ENCODE results near the gene NPC2.
A peak's percentile ranks its signal among the peaks of the same experiment; 100 is the strongest.

NPC2 gene

DNA sequence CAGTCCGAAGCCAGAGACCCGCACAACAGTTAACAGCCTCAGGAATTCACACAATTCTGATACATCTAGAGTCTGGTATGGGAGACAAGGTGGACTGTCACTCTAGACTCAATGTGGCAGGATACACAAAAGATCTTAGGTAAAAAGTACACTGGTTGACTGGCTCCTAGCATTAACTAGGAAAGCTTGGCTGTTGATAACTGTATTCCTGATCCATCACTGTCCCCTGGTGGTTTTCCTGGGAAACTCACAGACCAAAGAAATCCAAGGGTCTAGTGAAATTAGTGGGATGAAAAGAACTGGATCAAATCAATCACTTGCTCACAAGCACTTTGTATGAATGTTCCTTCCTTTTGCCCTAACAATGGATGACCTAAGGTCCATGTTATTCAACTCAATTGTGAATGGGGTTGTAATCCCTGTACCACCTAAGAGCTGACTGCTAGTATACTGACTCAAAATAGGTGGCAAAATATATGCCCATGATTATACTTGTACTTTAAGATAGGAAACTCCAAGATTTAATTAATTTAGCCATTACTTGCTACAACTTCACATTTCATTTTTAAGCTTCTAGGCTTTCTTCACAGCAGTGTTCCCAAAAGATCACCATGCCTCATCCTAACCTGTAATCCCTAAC, 14.0 kb downstream of the NPC2 start:
- FAIRE-seq = no peak

DNA sequence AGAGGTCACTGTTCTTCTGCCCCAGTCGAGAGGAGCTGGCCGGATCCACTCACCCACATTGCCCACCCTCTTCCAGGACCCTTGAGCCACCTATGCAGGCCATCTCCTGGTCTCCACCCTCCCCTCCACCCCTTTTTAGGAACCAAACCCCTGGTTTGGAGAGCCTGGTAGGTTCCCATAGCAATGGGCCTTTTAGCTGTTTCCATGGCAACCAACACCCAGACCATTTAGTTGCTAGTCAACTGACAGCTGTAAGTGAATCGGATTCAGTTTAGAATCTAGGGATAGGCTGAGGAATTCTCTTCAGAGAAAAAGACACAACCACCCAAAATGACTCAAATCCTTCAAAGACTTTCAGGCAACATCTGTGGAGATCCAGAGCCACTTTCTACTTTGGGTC, 16.5 kb downstream of the NPC2 start:
- DNase-seq (ENCODE audit: insufficient read length, low spot score) = no peak
- TF ChIP-seq POU2F2 (IDR thresholded peaks at IDR 0.05; ENCODE audit: low read depth, low read length) (no peak), SPI1 (IDR thresholded peaks at IDR 0.05; ENCODE audit: low read depth, low read length) (no peak)
- no peak for FAIRE-seq

More for the DNA sequence above, 14.0 kb downstream of the NPC2 start:
- TF ChIP-seq POLR2A (IDR thresholded peaks at IDR 0.05; ENCODE audit: low read depth, low read length) (no peak), SPI1 (IDR thresholded peaks at IDR 0.05; ENCODE audit: low read depth, low read length) (no peak), TAF1 (IDR thresholded peaks at IDR 0.05; ENCODE audit: low read depth, low read length) (no peak), POLR2AphosphoS5 (IDR thresholded peaks at IDR 0.05; ENCODE audit: low read depth, low read length) (no peak), POU2F2 (IDR thresholded peaks at IDR 0.05; ENCODE audit: low read depth, low read length) (no peak), PAX5 (IDR thresholded peaks at IDR 0.05; ENCODE audit: insufficient read depth, low read length, severe bottlenecking) (no peak)
- DNase-seq (ENCODE audit: insufficient read length, low spot score) = no peak

DNA sequence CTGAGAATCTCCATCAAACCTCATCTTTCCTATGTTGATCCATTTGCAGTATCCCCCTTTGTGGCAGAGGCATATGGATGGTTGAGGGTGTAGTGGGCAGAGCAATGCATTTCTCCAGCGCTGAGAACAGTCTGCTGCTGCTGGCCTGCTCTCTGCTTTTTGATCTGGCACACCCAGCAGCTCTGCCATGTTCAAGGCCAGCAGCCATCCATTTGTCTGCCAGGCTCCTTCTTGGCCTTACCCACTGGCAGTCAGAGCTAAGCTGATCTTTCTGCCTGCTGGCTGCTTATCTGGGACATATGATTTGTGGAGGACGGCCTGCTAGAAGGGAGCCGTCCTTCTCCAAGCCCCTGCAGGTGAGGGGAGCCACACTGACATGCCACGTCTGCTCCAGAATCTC, 17.0 kb downstream of the NPC2 start:
- TF ChIP-seq PAX5 (IDR thresholded peaks at IDR 0.05; ENCODE audit: insufficient read depth, low read length, severe bottlenecking) = no peak
- no peak for TF ChIP-seq POLR2A (IDR thresholded peaks at IDR 0.05; ENCODE audit: low read depth, low read length)
- no peak for FAIRE-seq
- DNase-seq (ENCODE audit: insufficient read length, low spot score) = no peak

DNA sequence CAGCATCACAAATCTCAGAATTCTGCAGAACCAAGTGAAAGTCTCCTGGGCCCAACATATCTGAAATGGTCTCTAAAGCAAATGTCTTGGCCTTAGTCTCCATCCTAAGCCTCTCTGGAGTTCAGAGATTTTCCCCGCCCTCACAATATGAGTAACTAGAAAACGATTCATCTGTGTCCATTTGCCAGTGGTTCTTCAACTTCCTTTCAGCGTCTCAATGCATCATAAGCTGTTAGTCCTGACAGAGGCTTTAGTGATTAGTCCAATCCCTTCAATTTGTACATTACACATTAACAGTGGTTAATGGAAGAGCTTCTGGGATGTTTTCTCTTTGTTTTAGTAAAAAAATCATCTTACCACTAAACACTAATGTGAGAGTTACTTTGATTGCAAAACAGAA, 17.4 kb downstream of the NPC2 start:
- TF ChIP-seq POLR2A (IDR thresholded peaks at IDR 0.05; ENCODE audit: low read depth, low read length) = no peak
- TF ChIP-seq POLR2AphosphoS5 (IDR thresholded peaks at IDR 0.05; ENCODE audit: low read depth, low read length) = no peak
- no peak for TF ChIP-seq SPI1 (IDR thresholded peaks at IDR 0.05; ENCODE audit: low read depth, low read length)
- TF ChIP-seq TAF1 (IDR thresholded peaks at IDR 0.05; ENCODE audit: low read depth, low read length) = no peak
- TF ChIP-seq POU2F2 (IDR thresholded peaks at IDR 0.05; ENCODE audit: low read depth, low read length) = no peak
- TF ChIP-seq PAX5 (IDR thresholded peaks at IDR 0.05; ENCODE audit: insufficient read depth, low read length, severe bottlenecking) = no peak
- DNase-seq (ENCODE audit: insufficient read length, low spot score) = no peak
- no peak for FAIRE-seq

DNA sequence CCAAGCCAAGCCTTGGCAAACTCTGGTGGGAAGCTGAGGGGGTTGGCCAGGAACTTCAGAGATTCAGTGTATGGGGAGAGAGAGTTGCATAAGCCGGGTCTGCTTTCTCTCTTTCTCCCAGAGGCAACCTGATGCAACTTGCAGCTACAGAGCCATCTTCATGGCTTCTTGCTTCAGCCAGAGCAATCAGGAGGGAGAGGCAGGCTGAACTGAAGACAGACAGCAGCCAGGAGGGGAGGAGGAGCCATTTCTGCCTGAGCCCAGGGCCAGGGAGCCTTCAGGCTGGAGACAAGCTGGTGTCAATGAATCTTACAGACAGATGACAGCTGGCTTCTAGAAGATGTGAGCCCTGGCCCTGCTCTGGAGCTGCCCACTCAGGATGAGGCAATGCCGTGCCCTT, 18.7 kb downstream of the NPC2 start:
- DNase-seq (ENCODE audit: insufficient read length, low spot score) (no peak), FAIRE-seq (no peak)
- TF ChIP-seq SPI1 (IDR thresholded peaks at IDR 0.05; ENCODE audit: low read depth, low read length) (no peak), TAF1 (IDR thresholded peaks at IDR 0.05; ENCODE audit: low read depth, low read length) (no peak), POU2F2 (IDR thresholded peaks at IDR 0.05; ENCODE audit: low read depth, low read length) (no peak), PAX5 (IDR thresholded peaks at IDR 0.05; ENCODE audit: insufficient read depth, low read length, severe bottlenecking) (no peak), POLR2AphosphoS5 (IDR thresholded peaks at IDR 0.05; ENCODE audit: low read depth, low read length) (no peak), POLR2A (IDR thresholded peaks at IDR 0.05; ENCODE audit: low read depth, low read length) (no peak)

DNA sequence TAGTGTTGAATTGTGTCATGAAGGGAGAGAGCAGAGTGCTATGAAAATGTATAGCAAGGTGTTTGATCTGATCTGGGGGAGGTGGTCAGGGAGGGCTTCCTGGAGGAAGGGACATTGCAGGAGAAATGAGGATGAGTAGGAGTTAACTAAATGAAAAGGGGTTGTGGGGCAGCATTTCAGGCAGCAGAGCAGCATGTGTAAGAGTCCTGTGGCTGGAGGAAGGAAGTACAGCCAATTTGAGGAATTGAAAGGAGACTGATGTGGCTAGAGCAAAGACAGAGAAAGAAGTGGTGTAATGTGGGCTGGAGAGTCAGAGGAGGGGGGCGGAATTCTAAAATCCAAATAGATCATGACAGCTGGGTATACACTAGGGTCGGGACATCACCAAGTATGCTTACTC, 20.5 kb downstream of the NPC2 start:
- FAIRE-seq = no peak
- TF ChIP-seq POU2F2 (IDR thresholded peaks at IDR 0.05; ENCODE audit: low read depth, low read length) (no peak), SPI1 (IDR thresholded peaks at IDR 0.05; ENCODE audit: low read depth, low read length) (peak; percentile 80)

DNA sequence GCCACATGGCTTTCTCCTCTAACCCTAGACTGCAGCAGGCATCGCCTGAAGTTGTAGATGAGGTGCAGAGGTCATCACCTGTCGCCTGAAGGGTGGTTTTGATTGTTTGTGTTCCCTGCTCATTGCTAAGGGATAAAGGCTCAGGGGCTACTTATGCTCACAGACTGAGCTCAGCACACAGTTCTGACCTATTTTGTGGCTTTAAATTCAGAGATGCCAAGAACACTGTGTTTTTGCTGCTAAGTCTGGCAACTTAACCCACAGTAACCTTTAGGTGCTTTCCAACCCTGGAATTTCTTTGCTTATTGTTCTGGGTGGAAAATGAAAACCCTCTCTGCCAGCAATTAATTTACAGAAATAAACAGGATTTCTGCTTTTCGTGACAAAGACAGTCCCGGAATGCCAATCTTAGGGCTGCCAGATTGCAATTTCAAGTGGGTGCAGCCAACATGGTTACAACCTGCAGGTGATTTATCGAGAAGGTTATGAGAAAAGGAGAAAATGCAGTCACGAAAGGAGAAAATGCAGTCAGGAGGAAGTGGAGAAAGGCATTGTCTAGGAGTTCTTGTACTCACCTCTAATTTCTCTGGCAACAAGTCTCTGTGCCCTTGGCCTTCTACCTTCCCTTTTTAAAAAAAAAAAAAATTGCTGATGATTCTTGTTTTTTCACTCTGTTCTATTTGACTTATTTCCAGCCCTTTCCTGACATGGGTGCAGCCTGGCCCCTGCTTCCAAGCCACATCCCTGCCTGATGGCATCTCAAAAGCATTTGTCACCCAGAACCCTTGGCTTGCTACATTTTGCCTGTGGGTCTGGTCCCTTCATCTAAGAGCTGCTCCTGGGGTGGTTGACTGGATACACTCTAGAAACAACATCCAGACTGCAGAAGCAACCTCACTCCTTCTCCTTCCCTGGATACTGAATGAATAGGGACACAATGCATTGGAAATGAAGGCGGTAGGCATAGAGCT, 23.3 kb downstream of the NPC2 start:
- no peak for TF ChIP-seq POLR2AphosphoS5 (IDR thresholded peaks at IDR 0.05; ENCODE audit: low read depth, low read length)
- no peak for TF ChIP-seq PAX5 (IDR thresholded peaks at IDR 0.05; ENCODE audit: insufficient read depth, low read length, severe bottlenecking)
- TF ChIP-seq POU2F2 (IDR thresholded peaks at IDR 0.05; ENCODE audit: low read depth, low read length) = no peak
- no peak for TF ChIP-seq POLR2A (IDR thresholded peaks at IDR 0.05; ENCODE audit: low read depth, low read length)
- no peak for TF ChIP-seq SPI1 (IDR thresholded peaks at IDR 0.05; ENCODE audit: low read depth, low read length)
- no peak for TF ChIP-seq TAF1 (IDR thresholded peaks at IDR 0.05; ENCODE audit: low read depth, low read length)
- DNase-seq (ENCODE audit: insufficient read length, low spot score) (no peak), FAIRE-seq (no peak)

More for the DNA sequence above, 20.5 kb downstream of the NPC2 start:
- no peak for DNase-seq (ENCODE audit: insufficient read length, low spot score)

DNA sequence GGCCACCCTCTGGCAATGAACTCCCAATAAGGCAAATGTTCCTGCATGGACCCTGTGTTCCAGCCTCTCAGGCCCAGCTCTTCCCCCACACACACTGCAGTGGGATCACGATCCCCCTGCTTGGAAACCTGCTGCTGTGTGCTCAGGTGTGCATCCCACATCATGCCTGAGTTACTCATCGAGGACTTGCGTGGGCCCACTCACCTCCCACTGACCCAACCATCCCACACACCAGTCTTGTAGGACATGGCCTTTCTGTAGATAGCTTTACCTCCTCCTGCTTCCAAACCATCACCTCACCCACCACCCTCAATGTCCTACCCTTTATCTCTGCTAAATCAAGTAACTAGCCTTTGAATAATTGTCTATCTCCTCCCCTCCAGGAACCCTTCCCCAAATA, 24.6 kb downstream of the NPC2 start:
- no peak for FAIRE-seq
- TF ChIP-seq POLR2AphosphoS5 (IDR thresholded peaks at IDR 0.05; ENCODE audit: low read depth, low read length) (no peak), TAF1 (IDR thresholded peaks at IDR 0.05; ENCODE audit: low read depth, low read length) (no peak), PAX5 (IDR thresholded peaks at IDR 0.05; ENCODE audit: insufficient read depth, low read length, severe bottlenecking) (no peak), POLR2A (IDR thresholded peaks at IDR 0.05; ENCODE audit: low read depth, low read length) (no peak), POU2F2 (IDR thresholded peaks at IDR 0.05; ENCODE audit: low read depth, low read length) (no peak), SPI1 (IDR thresholded peaks at IDR 0.05; ENCODE audit: low read depth, low read length) (no peak)
- DNase-seq (ENCODE audit: insufficient read length, low spot score) = no peak

DNA sequence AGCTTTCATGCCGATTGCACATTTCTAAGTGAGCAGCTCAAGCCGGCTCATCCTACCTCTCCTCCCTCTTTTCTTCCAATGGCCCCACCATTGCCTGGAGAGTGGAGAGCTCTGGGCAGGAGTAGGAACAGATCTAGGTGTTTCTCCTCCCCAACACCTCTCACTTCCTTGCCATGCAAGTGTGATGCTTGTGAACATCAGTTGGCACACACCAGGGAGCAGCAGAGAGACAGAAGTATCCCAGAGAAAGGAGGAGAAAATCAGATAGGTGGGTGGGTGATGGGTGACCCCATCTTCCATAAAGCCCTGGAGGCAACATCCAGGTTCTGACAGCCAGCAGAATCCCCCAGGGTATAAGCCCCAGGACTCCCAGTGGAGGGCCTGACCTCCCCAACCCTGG, 27.8 kb downstream of the NPC2 start:
- FAIRE-seq (no peak), DNase-seq (ENCODE audit: insufficient read length, low spot score) (no peak)
- TF ChIP-seq TAF1 (IDR thresholded peaks at IDR 0.05; ENCODE audit: low read depth, low read length) (no peak), POLR2AphosphoS5 (IDR thresholded peaks at IDR 0.05; ENCODE audit: low read depth, low read length) (no peak), POLR2A (IDR thresholded peaks at IDR 0.05; ENCODE audit: low read depth, low read length) (no peak), POU2F2 (IDR thresholded peaks at IDR 0.05; ENCODE audit: low read depth, low read length) (no peak), PAX5 (IDR thresholded peaks at IDR 0.05; ENCODE audit: insufficient read depth, low read length, severe bottlenecking) (no peak), SPI1 (IDR thresholded peaks at IDR 0.05; ENCODE audit: low read depth, low read length) (no peak)

DNA sequence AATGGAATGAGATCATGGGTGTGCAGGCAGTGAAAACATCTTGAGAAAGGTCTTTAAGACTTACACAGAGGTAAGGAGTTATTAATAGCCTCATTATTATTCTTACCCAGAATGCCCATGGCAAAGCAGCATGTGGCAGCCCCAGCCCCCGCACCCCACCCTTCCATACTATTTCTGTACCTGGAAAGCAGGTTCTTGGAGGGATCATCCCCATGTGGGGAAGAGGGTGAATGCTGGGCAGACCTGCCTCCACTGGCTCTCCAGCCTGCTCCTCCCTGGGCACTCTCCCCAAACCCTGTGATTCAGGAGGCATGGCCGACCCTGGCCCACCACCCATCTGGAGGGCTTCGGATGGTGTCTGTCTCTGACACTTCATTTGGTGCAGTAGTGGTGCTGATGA, 28.3 kb downstream of the NPC2 start:
- TF ChIP-seq POLR2AphosphoS5 (IDR thresholded peaks at IDR 0.05; ENCODE audit: low read depth, low read length) (no peak), POLR2A (IDR thresholded peaks at IDR 0.05; ENCODE audit: low read depth, low read length) (no peak), SPI1 (IDR thresholded peaks at IDR 0.05; ENCODE audit: low read depth, low read length) (no peak), POU2F2 (IDR thresholded peaks at IDR 0.05; ENCODE audit: low read depth, low read length) (no peak), TAF1 (IDR thresholded peaks at IDR 0.05; ENCODE audit: low read depth, low read length) (no peak), PAX5 (IDR thresholded peaks at IDR 0.05; ENCODE audit: insufficient read depth, low read length, severe bottlenecking) (no peak)
- no peak for DNase-seq (ENCODE audit: insufficient read length, low spot score)
- no peak for FAIRE-seq
